Adrenal gland (tissue), 12 donors: ENCODE results near the gene DIAPH3. TPM values are rescaled to one million over a fixed set of nuclear protein-coding genes. Genes with fewer than 3 reads are reported as not detected.

Experiments
- DNase-seq, 7 donors: peaks; one replicate each; pipeline ENCODE4 v3.0.0-alpha.2; 2019 to 2020
- H3K27ac ChIP-seq, 5 donors: fragments of 200-600 bp; sonication (generic) in 4 of 5; 1 replicate in 3 of 5; 2 replicates in 2 of 5; pipeline versions ENCODE4 v1.5.1 to v1.8.0; 2016 to 2020; ENCODE audit warnings: mild to moderate bottlenecking in 1 of 5
- H3K27me3 ChIP-seq: fragments of 200-600 bp; 2 replicates; pipeline ENCODE4 v1.8.0; 2021
- H3K36me3 ChIP-seq, 2 donors: fragments of 200-600 bp; replicated peaks in 1 of 2; 1 replicate in 1 of 2; 2 replicates in 1 of 2; pipeline versions ENCODE4 v1.5.1 to v1.8.0; 2018 to 2022
- H3K4me1 ChIP-seq, 2 donors: fragments of 200-600 bp; replicated peaks in 1 of 2; 1 replicate in 1 of 2; 2 replicates in 1 of 2; pipeline versions ENCODE4 v1.5.1 to v1.8.0; 2018 to 2021
- H3K4me3 ChIP-seq, 4 donors: fragments of 200-600 bp; sonication (generic) in 3 of 4; one replicate each; pipeline ENCODE4 v1.5.1; 2016 to 2018
- H3K9me3 ChIP-seq, 3 donors: fragments of 200-600 bp; sonication (generic) in 1 of 3; replicated peaks in 1 of 3; 1 replicate in 2 of 3; 2 replicates in 1 of 3; pipeline versions ENCODE4 v1.5.1 to v1.8.0; 2016 to 2021
- CTCF ChIP-seq, 6 experiments: fragments of 450-650 bp in 4 of 6; fragments of 200-600 bp in 2 of 6; sonication (generic) in 1 of 6; IDR thresholded peaks; 1 replicate in 5 of 6; 2 replicates in 1 of 6; pipeline versions ENCODE4 v1.5.1 to v1.8.0; 2016 to 2021; ENCODE audit warnings: antibody characterized with exemption in 6 of 6, mild to moderate bottlenecking in 2 of 6, moderate library complexity in 1 of 6
- POLR2A ChIP-seq, 2 donors: fragments of 450-650 bp; IDR thresholded peaks; one replicate each; pipeline ENCODE4 v1.6.1; 2017; ENCODE audit warnings: antibody characterized with exemption in 2 of 2, mild to moderate bottlenecking in 2 of 2, moderate library complexity in 1 of 2
- WGBS, 4 donors: extraction: QIAGEN DNeasy Blood & Tissue Kit in 2 of 4; methylation state at CpG; one replicate each; pipeline versions ENCODE4 v1.1.5 to v1.1.7; 2013 to 2017; 5-methylcytosine and 5-hydroxymethylcytosine counted together
- intact Hi-C, 2 donors: fragments of 100-400 bp; cut with DNase I; formaldehyde crosslinking; loops; one replicate each; pipeline versions ENCODE4 v1.14.1 to v1.15.0; 2022 to 2023
- polyA plus RNA-seq, 3 donors: library from polyadenylated mRNA; stranded (reverse); fragments of 200-250 nt in 2 of 3; fragments of 350-450 nt in 1 of 3; fragmentation: Illumina TruSeq in 1 of 3; extraction: RNeasy Lipid Tissue Mini Kit (QIAGEN cat#74804) in 1 of 3; gene quantifications; one replicate each; pipeline ENCODE4 v1.2.3, GENCODE V29; 2013 to 2014
- total RNA-seq, 9 donors: library from RNA; depleted of rRNA in 4 of 9; stranded (reverse); fragments of >200 nt in 4 of 9; fragments of 120-200 nt in 1 of 9; fragmentation: NEBNext Ultra II Directional in 1 of 9; extraction: Animal tissue kit (Norgen Biotek cat#: 25700) in 1 of 9; gene quantifications; one replicate each; pipeline versions ENCODE4 v1.1.0 to v1.2.4, GENCODE V29; 2013 to 2023
- donor health status: healthy with polysubstance abuse.
- donor health status: Bipolar disorder and iron deficiency.
- donor health status: DM: yes; HTN: yes; CAD: no.
- donor health status: DM: no; HTN: no; CAD: no.
- donor health status: DM: no; HTN: no; CAD: no.
- donor health status: DM: yes; HTN: yes; CAD: no.

The DIAPH3 gene
- total and polyA plus RNA-seq, 12 donors = 0.07 to 4.2 (median 0.42) TPM; not detected in 3

GRCh38 chr13:60000976-60001375, 162.8 kb downstream of the DIAPH3 start:
- Histone ChIP-seq H3K27ac (no peak overlapping the region), H3K9me3 (no peaks in the 10 kb centered on the region), H3K27me3 (no peaks in the 10 kb centered on the region), H3K4me1 (no peaks in the 10 kb centered on the region), H3K36me3 (no peaks in the 10 kb centered on the region), H3K4me3 (no peak overlapping the region)
- intact Hi-C loops = no loop called here
- no peak for TF ChIP-seq CTCF (IDR thresholded peaks at IDR 0.05)
- TF ChIP-seq POLR2A (IDR thresholded peaks at IDR 0.05) = no peak
- no peak for DNase-seq

GRCh38 chr13:60000081-60000480, 163.6 kb downstream of the DIAPH3 start:
- no peaks in the 10 kb centered on the region for H3K4me1 ChIP-seq
- H3K27me3 ChIP-seq = no peaks in the 10 kb centered on the region
- H3K36me3 ChIP-seq = no peaks in the 10 kb centered on the region
- H3K4me3 ChIP-seq = no peak overlapping the region
- intact Hi-C loops = no loop called here
- no peak for DNase-seq
- no peaks in the 10 kb centered on the region for H3K9me3 ChIP-seq
- H3K27ac ChIP-seq = no peak overlapping the region
- TF ChIP-seq POLR2A (IDR thresholded peaks at IDR 0.05) (no peak), CTCF (IDR thresholded peaks at IDR 0.05) (no peak)

- no peak for DNase-seq
- Histone ChIP-seq H3K4me1 (no peaks in the 10 kb centered on the region), H3K36me3 (no peaks in the 10 kb centered on the region), H3K4me3 (no peak overlapping the region), H3K27me3 (no peaks in the 10 kb centered on the region), H3K9me3 (no peaks in the 10 kb centered on the region), H3K27ac (no peak overlapping the region)
- WGBS, 4 donors = 79 to 95% (median 85%) methylated on average over 1 of the region's 1 CpG
- TF ChIP-seq CTCF (IDR thresholded peaks at IDR 0.05) (no peak), POLR2A (IDR thresholded peaks at IDR 0.05) (no peak)
- intact Hi-C loops = no loop called here
Measured at GRCh38 chr13:59997976-59998375, 165.8 kb downstream of the DIAPH3 start.

- Histone ChIP-seq H3K27me3 (no peaks in the 10 kb centered on the region), H3K36me3 (no peaks in the 10 kb centered on the region), H3K27ac (no peak overlapping the region), H3K4me3 (no peak overlapping the region), H3K9me3 (no peaks in the 10 kb centered on the region), H3K4me1 (no peaks in the 10 kb centered on the region)
- DNase-seq = no peak
- WGBS, 4 donors = 80 to 95% (median 90%) methylated on average over 6 of the region's 6 CpGs
- TF ChIP-seq CTCF (IDR thresholded peaks at IDR 0.05) = no peak
- TF ChIP-seq POLR2A (IDR thresholded peaks at IDR 0.05) = no peak
- intact Hi-C loops = no loop called here
Measured at GRCh38 chr13:59996461-59996980, 167.2 kb downstream of the DIAPH3 start.
